ENCODE measurements around the gene KREMEN2.

KREMEN2 gene

GRCh38 chr16:2960183-2961010, 3.7 kb upstream of the KREMEN2 start:
- no peak for DNase-seq (ENCODE audit: extremely low read depth, low read depth)
- TF ChIP-seq CTCF (IDR thresholded peaks at IDR 0.05; ENCODE audit: low read depth, low read length), result no peak

- TF ChIP-seq CTCF (IDR thresholded peaks at IDR 0.05; ENCODE audit: low read depth, low read length), result no peak
- no peak for DNase-seq (ENCODE audit: extremely low read depth, low read depth)
These were observed 1.6 kb upstream of the KREMEN2 start for GRCh38 chr16:2962334-2963073.

- no peak for DNase-seq (ENCODE audit: extremely low read depth, low read depth)
- TF ChIP-seq CTCF (IDR thresholded peaks at IDR 0.05; ENCODE audit: low read depth, low read length), result no peak
These were observed 877 bp upstream of the KREMEN2 start for GRCh38 chr16:2963074-2963722.

- no peak for DNase-seq (ENCODE audit: extremely low read depth, low read depth)
- TF ChIP-seq CTCF (IDR thresholded peaks at IDR 0.05; ENCODE audit: low read depth, low read length), result no peak
These were observed 631 bp downstream of the KREMEN2 start for GRCh38 chr16:2964475-2965336.

GRCh38 chr16:2966043-2966807, 2.1 kb downstream of the KREMEN2 start:
- TF ChIP-seq CTCF (IDR thresholded peaks at IDR 0.05; ENCODE audit: low read depth, low read length), result no peak
- no peak for DNase-seq (ENCODE audit: extremely low read depth, low read depth)

GRCh38 chr16:2966808-2967191, 2.7 kb downstream of the KREMEN2 start:
- peak; percentile 5 for TF ChIP-seq CTCF (IDR thresholded peaks at IDR 0.05; ENCODE audit: low read depth, low read length)

More at GRCh38 chr16:2966808-2967191, 2.7 kb downstream of the KREMEN2 start:
- no peak for DNase-seq (ENCODE audit: extremely low read depth, low read depth)
